Measurements from ENCODE around the gene ALAD.
"Not testable (repeated sequence)": the region's sequence is repeated elsewhere in the genome, so short reads cannot be mapped to it uniquely, and the experiment has no call there.

ALAD gene

DNA sequence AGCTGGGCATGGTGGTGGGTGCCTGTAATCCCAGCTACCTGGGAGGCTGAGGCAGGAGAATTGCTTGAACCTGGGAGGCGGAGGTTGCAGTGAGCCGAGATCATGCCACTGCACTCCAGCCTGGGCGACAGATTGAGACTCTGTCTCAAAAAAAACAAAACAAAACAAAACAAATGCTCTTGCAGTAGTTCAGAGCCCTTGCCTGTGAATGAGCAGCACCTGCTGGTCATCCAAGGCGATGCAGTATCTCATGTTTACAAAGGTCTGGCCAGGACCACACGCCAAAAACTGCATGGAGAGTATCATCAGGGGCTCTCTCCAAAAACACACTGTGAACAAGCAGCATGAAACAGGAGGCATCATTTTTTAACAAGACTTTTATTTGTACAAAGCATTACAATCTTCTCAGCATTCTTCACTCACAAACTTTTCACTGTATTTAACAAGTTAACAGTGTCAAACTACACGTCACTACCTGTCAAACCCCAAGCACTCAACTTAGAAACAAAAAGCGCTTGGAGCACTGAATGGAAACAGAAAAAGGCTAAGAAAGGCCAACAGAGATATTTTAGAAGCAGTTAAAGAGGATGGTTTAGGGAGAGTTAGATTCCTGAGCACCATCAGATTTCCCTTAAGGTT lies 5.9 kb upstream of the ALAD start:
- H3K79me2 ChIP-seq (ENCODE audit: low read length): peaks cover 27% of the 10 kb centered on the region
- H3K4me2 ChIP-seq (ENCODE audit: low read length); H3K4me3 ChIP-seq (ENCODE audit: low read length); H3K9me3 ChIP-seq (ENCODE audit: insufficient read depth, low read length); H3K9ac ChIP-seq (ENCODE audit: low read length); H4K20me1 ChIP-seq (ENCODE audit: insufficient read depth, low read length); H3K27me3 ChIP-seq (ENCODE audit: low read depth, low read length); H3K36me3 ChIP-seq (replicated peaks; ENCODE audit: low read depth, low read length); H3K27ac ChIP-seq (ENCODE audit: low read length); H2AFZ ChIP-seq (ENCODE audit: low read depth, low read length); H3K4me1 ChIP-seq (ENCODE audit: low read length): not testable (repeated sequence)
- TF ChIP-seq CTCF (IDR thresholded peaks at IDR 0.05; ENCODE audit: low read depth, low read length): peak; percentile 63

DNA sequence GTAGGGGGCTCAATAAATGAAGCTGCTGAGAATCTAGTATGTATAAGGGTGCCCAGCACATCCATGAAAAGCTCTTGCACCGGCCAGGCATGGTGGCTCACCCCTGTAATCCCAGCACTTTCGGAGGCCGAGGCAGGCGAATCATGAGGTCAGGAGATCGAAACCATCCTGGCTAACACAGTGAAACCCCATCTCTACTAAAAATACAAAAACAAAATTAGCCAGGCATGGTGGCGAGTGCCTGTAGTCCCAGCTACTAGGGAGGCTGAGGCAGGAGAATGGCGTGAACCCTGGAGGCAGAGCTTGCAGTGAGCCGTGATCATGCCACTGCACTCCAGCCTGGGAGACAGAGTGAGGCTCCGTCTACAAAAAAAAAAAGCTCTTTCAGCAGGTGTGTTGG lies 5.3 kb upstream of the ALAD start:
- not testable (repeated sequence) for H3K9me3 ChIP-seq (ENCODE audit: insufficient read depth, low read length); H2AFZ ChIP-seq (ENCODE audit: low read depth, low read length); H3K4me3 ChIP-seq (ENCODE audit: low read length); H3K27ac ChIP-seq (ENCODE audit: low read length); H3K4me2 ChIP-seq (ENCODE audit: low read length); H3K36me3 ChIP-seq (replicated peaks; ENCODE audit: low read depth, low read length); H3K9ac ChIP-seq (ENCODE audit: low read length); H3K27me3 ChIP-seq (ENCODE audit: low read depth, low read length); H4K20me1 ChIP-seq (ENCODE audit: insufficient read depth, low read length); H3K4me1 ChIP-seq (ENCODE audit: low read length)
- H3K79me2 ChIP-seq (ENCODE audit: low read length): peaks cover 27% of the 10 kb centered on the region

DNA sequence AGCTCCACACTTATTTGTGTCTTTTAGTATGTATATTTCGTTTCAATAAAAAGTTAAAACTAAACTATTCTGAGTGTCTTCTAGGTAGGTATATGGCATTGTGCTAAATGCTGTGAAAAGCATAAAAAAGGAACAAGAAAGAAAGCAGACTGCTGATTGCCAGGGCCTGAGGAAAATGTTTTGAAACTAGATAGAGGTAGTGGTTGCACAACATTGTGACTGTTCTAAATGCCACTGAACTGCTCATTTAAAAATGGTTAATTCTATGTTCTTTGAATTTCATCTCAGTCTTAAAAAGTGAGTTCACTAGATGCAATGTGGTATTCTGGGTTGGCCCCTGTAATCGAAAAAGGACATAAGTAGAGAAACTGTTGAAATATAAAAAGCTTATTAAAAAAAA lies 2.6 kb upstream of the ALAD start:
- H3K4me1 ChIP-seq (ENCODE audit: low read length): peaks cover 9% of the 10 kb centered on the region
- H3K27ac ChIP-seq (ENCODE audit: low read length): no peak overlapping the region
- no peak overlapping the region for H3K9ac ChIP-seq (ENCODE audit: low read length)
- H3K9me3 ChIP-seq (ENCODE audit: insufficient read depth, low read length): no peaks in the 10 kb centered on the region
- no peak overlapping the region for H3K4me3 ChIP-seq (ENCODE audit: low read length)
- H3K27me3 ChIP-seq (ENCODE audit: low read depth, low read length): no peaks in the 10 kb centered on the region
- no peak for TF ChIP-seq CTCF (IDR thresholded peaks at IDR 0.05; ENCODE audit: low read depth, low read length)
- no peak for TF ChIP-seq EZH2phosphoT487 (IDR thresholded peaks at IDR 0.05; ENCODE audit: low read depth)
- no peak overlapping the region for H3K4me2 ChIP-seq (ENCODE audit: low read length)
- H3K79me2 ChIP-seq (ENCODE audit: low read length): peaks cover 12% of the 10 kb centered on the region
- no peaks in the 10 kb centered on the region for H4K20me1 ChIP-seq (ENCODE audit: insufficient read depth, low read length)
- H3K36me3 ChIP-seq (replicated peaks; ENCODE audit: low read depth, low read length): peaks cover 8% of the 10 kb centered on the region
- no peak overlapping the region for H2AFZ ChIP-seq (ENCODE audit: low read depth, low read length)

- Histone ChIP-seq H3K27me3 (ENCODE audit: low read depth, low read length) (no peaks in the 10 kb centered on the region), H3K9me3 (ENCODE audit: insufficient read depth, low read length) (no peaks in the 10 kb centered on the region), H4K20me1 (ENCODE audit: insufficient read depth, low read length) (no peaks in the 10 kb centered on the region), H3K4me3 (ENCODE audit: low read length) (no peak overlapping the region), H3K4me2 (ENCODE audit: low read length) (no peak overlapping the region), H3K79me2 (ENCODE audit: low read length) (no peaks in the 10 kb centered on the region), H3K36me3 (replicated peaks; ENCODE audit: low read depth, low read length) (no peaks in the 10 kb centered on the region), H3K4me1 (ENCODE audit: low read length) (peaks cover 9% of the 10 kb centered on the region), H3K27ac (ENCODE audit: low read length) (no peak overlapping the region), H3K9ac (ENCODE audit: low read length) (no peak overlapping the region), H2AFZ (ENCODE audit: low read depth, low read length) (no peak overlapping the region)
- no peak for TF ChIP-seq CTCF (IDR thresholded peaks at IDR 0.05; ENCODE audit: low read depth, low read length)
- TF ChIP-seq EZH2phosphoT487 (IDR thresholded peaks at IDR 0.05; ENCODE audit: low read depth): no peak
These were observed 1.4 kb downstream of the ALAD start for GRCh38 chr9:113399646-113400200.

All from OCI-LY3 (cell line).